Colonic mucosa (tissue), 4 donors: ENCODE data around the gene TMEM200B. TPM values are rescaled to one million over a fixed set of nuclear protein-coding genes. Genes with fewer than 3 reads are reported as not detected.
A peak's percentile ranks its signal among the peaks of the same experiment; 100 is the strongest.

Source experiments
- DNase-seq: peaks from one replicate; pipeline ENCODE4 v3.0.0-alpha.2; 2020
- H3K27ac ChIP-seq: fragments of 200-600 bp; one replicate; pipeline ENCODE4 v1.8.0; 2021
- H3K27me3 ChIP-seq: fragments of 200-600 bp; one replicate; pipeline ENCODE4 v1.8.0; 2021
- H3K36me3 ChIP-seq: fragments of 200-600 bp; one replicate; pipeline ENCODE4 v1.8.0; 2021
- H3K4me1 ChIP-seq: fragments of 200-600 bp; one replicate; pipeline ENCODE4 v1.8.0; 2021; ENCODE audit warnings: mild to moderate bottlenecking
- H3K4me3 ChIP-seq: fragments of 200-600 bp; one replicate; pipeline ENCODE4 v1.8.0; 2021
- H3K9ac ChIP-seq, 2 donors: one replicate each; pipeline ENCODE4 v1.7.0; 2013; ENCODE audit warnings: control low read depth in 2 of 2, low read depth in 2 of 2, low read length in 2 of 2
- H3K9me3 ChIP-seq: fragments of 200-600 bp; one replicate; pipeline ENCODE4 v1.8.0; 2021
- intact Hi-C: fragments of 100-400 bp; cut with DNase I; formaldehyde crosslinking; loops from one replicate; pipeline ENCODE4 v1.14.1; 2022
- total RNA-seq, 2 donors: library from RNA; stranded (reverse); fragmentation: NEBNext Ultra II Directional in 1 of 2; extraction: Animal tissue kit (Norgen Biotek cat#: 25700) in 1 of 2; gene quantifications; one replicate each; pipeline ENCODE4 v1.2.1, GENCODE V29; 2021
- TF ChIP-seq, protein P1 (sequence below): fragments of 200-600 bp; IDR thresholded peaks from one replicate; pipeline ENCODE4 v1.8.0; 2022; ENCODE audit warnings: antibody characterized with exemption, mild to moderate bottlenecking
- donor health status: healthy.
- donor health status: DM: no; HTN: no; CAD: no.
- donor health status: DM: no; HTN: no; CAD: no.

TMEM200B gene
- total RNA-seq, 2 donors from 2014 or later: 1.5 to 3.3 TPM

GRCh38 chr1:29126198-29126597, 2.5 kb upstream of the TMEM200B start:
- Histone ChIP-seq H3K27me3 (peaks cover 39% of the 10 kb centered on the region), H3K27ac (no peak overlapping the region)
- intact Hi-C loops: loop anchor here (5.0 to 10.0 kb wide), 2 partner anchors 49 to 244 kb away; no protein-coding TSS in a partner anchor

DNA sequence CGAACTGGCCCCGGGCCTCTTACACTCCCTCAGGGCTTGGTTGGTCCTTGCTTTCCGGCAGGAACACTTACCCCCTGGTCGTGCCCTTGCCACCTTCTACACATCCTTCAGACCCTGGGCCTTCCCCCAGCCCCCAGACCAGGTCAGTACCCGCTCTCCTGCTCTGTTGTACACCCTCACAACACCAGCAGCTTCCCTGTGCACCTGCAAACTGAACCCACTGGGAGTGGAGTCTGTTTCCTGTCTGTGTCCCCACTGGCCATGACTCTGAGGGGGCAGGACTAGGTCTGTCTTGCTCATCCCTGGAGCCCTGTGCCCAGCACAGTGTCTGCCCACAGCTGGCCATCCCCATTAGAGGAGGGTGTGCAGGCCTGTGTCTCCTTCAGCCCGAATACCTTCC, 2.1 kb upstream of the TMEM200B start:
- intact Hi-C loops: loop anchor here (5.0 to 10.0 kb wide), 2 partner anchors 49 to 243 kb away; no protein-coding TSS in a partner anchor
- H3K9me3 ChIP-seq: no peaks in the 10 kb centered on the region
- DNase-seq: no peak
- peaks cover 43% of the 10 kb centered on the region for H3K27me3 ChIP-seq
- H3K4me1 ChIP-seq: peaks cover 11% of the 10 kb centered on the region
- no peaks in the 10 kb centered on the region for H3K36me3 ChIP-seq
- H3K9ac ChIP-seq: peak overlapping the region in 1 of 2 donors; percentile 0
- TF ChIP-seq, protein P1, sequence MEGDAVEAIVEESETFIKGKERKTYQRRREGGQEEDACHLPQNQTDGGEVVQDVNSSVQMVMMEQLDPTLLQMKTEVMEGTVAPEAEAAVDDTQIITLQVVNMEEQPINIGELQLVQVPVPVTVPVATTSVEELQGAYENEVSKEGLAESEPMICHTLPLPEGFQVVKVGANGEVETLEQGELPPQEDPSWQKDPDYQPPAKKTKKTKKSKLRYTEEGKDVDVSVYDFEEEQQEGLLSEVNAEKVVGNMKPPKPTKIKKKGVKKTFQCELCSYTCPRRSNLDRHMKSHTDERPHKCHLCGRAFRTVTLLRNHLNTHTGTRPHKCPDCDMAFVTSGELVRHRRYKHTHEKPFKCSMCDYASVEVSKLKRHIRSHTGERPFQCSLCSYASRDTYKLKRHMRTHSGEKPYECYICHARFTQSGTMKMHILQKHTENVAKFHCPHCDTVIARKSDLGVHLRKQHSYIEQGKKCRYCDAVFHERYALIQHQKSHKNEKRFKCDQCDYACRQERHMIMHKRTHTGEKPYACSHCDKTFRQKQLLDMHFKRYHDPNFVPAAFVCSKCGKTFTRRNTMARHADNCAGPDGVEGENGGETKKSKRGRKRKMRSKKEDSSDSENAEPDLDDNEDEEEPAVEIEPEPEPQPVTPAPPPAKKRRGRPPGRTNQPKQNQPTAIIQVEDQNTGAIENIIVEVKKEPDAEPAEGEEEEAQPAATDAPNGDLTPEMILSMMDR: no peak
- H3K27ac ChIP-seq: no peak overlapping the region
- no peak overlapping the region for H3K4me3 ChIP-seq

More at GRCh38 chr1:29126198-29126597, 2.5 kb upstream of the TMEM200B start:
- TF ChIP-seq, protein P1: no peak
- H3K4me1 ChIP-seq: peaks cover 11% of the 10 kb centered on the region
- no peak overlapping the region for H3K9ac ChIP-seq
- DNase-seq: no peak
- no peaks in the 10 kb centered on the region for H3K9me3 ChIP-seq
- H3K36me3 ChIP-seq: no peaks in the 10 kb centered on the region
- no peak overlapping the region for H3K4me3 ChIP-seq

GRCh38 chr1:29125237-29125641, 1.5 kb upstream of the TMEM200B start:
- Histone ChIP-seq H3K4me1 (peaks cover 11% of the 10 kb centered on the region), H3K27me3 (peaks cover 45% of the 10 kb centered on the region), H3K27ac (peak overlapping the region; percentile 80), H3K36me3 (no peaks in the 10 kb centered on the region), H3K9me3 (no peaks in the 10 kb centered on the region), H3K4me3 (peak overlapping the region; percentile 51), H3K9ac (peak overlapping the region; percentile 34 to 79)
- DNase-seq: no peak
- intact Hi-C loops: loop anchor here (5.0 to 10.0 kb wide), 2 partner anchors 50 to 243 kb away; no protein-coding TSS in a partner anchor
- TF ChIP-seq, protein P1: no peak

DNA sequence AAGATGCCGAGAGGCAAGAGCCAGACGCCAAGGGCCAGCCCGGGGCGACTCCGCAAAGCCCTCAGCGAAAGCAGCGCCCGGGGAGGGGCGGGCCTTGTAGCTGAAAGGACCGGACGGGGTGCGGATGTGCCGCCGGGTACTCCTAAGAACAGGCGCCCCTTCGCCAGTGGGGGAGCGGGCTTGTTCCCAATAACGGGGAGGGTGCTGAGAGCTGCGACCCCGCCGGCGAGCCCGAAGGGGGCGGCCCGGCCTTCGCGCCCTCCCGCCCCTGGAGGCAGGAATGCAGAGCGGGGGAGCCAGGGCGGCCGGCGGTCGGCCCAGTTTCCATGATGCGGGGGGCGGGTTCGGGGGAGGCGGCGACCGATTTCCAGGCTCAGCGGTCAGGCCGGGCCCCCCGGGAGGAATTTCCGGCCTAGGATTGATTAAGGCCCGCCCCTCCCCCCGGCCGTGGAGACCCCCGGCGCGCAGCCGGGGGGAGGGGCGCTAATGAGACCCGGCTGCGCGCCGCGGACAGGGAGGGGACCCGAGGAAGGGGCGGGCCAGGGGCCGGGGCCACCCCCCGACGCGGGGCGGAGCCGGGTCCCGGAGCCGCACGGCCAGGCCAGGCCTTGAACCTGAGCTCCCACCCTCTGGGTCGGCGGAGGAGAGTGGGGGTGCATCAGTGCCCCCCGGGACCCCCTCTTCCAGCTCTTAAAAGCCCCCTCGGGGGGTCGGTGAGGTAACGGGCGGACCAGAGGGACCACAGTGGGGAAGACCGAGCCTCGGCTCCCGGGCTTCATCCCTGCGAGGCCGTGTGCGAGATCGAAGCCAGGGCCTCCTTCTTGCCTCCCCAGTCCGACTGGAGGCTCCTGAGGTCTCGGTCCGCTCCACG, 898 bp upstream of the TMEM200B start:
- DNase-seq: peak; percentile 63
- TF ChIP-seq, protein P1: peak; percentile 42
- peak overlapping the region; percentile 51 for H3K4me3 ChIP-seq
- peak overlapping the region; percentile 34 to 79 for H3K9ac ChIP-seq
- no peaks in the 10 kb centered on the region for H3K36me3 ChIP-seq
- peak overlapping the region; percentile 80 for H3K27ac ChIP-seq
- peaks cover 11% of the 10 kb centered on the region for H3K4me1 ChIP-seq
- no peaks in the 10 kb centered on the region for H3K9me3 ChIP-seq
- intact Hi-C loops: loop anchor here (5.0 to 10.0 kb wide), 3 partner anchors 50 to 242 kb away; no protein-coding TSS in a partner anchor
- H3K27me3 ChIP-seq: peaks cover 45% of the 10 kb centered on the region

DNA sequence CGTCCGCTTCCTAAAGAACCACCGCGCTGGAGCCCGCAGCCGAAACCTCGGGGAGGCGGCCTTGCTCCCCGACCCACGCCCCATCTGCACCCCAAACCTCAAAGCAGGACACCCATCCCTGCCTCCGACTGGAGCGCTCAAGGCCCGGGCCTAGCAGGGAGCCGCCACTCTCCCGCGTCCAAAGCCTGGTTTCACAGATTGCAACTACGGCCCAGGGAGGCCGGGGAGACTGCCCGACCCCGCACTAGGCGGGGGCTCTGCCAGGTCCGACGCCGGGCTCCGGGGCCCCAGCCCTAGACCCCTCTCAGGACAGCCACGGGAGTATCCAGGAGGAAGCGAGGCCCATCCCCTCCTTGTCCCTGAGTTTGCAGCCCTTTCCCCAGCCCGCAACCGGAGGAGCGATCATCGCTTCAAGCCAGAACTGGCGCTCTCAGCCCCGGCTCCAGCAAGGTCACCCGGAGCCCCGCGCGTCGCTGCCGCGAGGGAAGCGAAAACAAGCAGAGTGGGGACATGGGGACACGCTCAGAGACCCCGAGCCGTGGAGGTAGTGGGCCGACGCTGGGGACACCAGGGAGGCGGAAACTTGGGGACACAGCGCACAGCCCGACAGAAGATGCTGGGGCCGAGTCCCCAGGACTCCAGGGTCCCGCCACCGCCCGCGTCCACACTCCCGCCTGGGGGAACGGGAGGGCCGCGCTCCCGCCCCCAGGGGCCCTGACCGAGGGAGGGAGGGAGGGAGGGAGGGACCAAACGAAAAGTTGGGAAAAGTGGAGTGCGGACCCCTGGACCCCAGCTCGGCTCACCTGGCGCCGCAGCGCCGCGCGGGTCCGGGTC, 433 bp downstream of the TMEM200B start:
- H3K4me3 ChIP-seq: peak overlapping the region; percentile 51
- TF ChIP-seq, protein P1: no peak
- intact Hi-C loops: loop anchor here (5.0 to 10.0 kb wide), 2 partner anchors 52 to 79 kb away; no protein-coding TSS in a partner anchor
- peak overlapping the region; percentile 80 for H3K27ac ChIP-seq
- DNase-seq: no peak
- H3K9ac ChIP-seq: peak overlapping the region; percentile 58 to 64
- H3K4me1 ChIP-seq: peaks cover 11% of the 10 kb centered on the region
- H3K36me3 ChIP-seq: no peaks in the 10 kb centered on the region
- no peaks in the 10 kb centered on the region for H3K9me3 ChIP-seq
- H3K27me3 ChIP-seq: peaks cover 45% of the 10 kb centered on the region
